H1 (cell line): Measurements from ENCODE around the gene DNAJB5. TPM values are rescaled to one million over a fixed set of nuclear protein-coding genes. Genes with fewer than 3 reads are reported as not detected.

Experiments used
- SUZ12 ChIP-seq: fragments of 200-600 bp; sonication (generic); IDR thresholded peaks from 2 replicates; pipeline ENCODE4 v1.6.1; 2012; ENCODE audit warnings: mild to moderate bottlenecking, inconsistent platforms, low read length, moderate library complexity, mixed read lengths
- polyA plus RNA-seq, 7 experiments: library from polyadenylated mRNA; depleted of rRNA in 3 of 7; stranded (reverse) in 5 of 7; unstranded in 2 of 7; fragments of >200 nt in 5 of 7; fragments of 200-250 nt in 2 of 7; gene quantifications; 1 replicate in 5 of 7; 2 replicates in 1 of 7; 4 replicates in 1 of 7; pipeline versions ENCODE4 v1.2.1 to v1.2.3, GENCODE V29; 2011 to 2013; ENCODE audit warnings: missing spikeins in 2 of 7, mixed read lengths in 2 of 7
- total RNA-seq: library from RNA; stranded (reverse); fragmentation: NEBNext Ultra II Directional; extraction: Animal tissue kit (Norgen Biotek cat#: 25700); gene quantifications from 2 replicates; pipeline ENCODE4 v1.2.1, GENCODE V29; 2021
- TF ChIP-seq, protein P1 (sequence below): fragments of 300-600 bp; sonication (generic); IDR thresholded peaks from 2 replicates; pipeline ENCODE4 v1.7.1; 2012; ENCODE audit warnings: low read length, moderate library complexity, mild to moderate bottlenecking, inconsistent platforms; ENCODE audit not compliant: insufficient replicate concordance

DNAJB5 gene
- total and polyA plus RNA-seq, 2 of the 8 experiments (the other 6 are each of a cell fraction or from before 2014, with no cell fraction given): 25.0 to 34.1 TPM

DNA sequence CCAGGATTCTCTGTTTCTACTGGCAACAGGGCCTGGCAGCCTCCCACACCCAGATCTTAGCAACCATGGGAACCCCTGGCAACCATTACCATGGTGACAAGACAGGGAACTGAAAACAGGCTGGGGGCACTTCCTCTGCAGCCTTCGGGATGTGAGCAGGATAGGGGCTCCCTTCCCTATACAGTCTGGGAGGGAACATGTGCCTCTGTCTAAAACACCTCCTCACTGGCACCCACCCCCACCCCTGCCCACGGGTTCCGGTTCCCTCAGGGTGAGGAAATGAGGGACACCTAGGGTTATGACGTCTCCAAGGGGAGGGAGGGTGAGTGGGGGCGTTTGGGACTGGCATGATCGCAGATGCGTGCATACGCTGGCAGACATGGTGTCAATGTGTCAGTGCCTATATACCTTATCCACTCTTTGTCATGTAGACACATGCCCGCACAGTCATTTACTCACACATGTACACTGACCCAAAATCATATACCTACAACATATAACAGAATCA lies 3.0 kb upstream of the DNAJB5 start (continued):
- TF ChIP-seq, protein P1, sequence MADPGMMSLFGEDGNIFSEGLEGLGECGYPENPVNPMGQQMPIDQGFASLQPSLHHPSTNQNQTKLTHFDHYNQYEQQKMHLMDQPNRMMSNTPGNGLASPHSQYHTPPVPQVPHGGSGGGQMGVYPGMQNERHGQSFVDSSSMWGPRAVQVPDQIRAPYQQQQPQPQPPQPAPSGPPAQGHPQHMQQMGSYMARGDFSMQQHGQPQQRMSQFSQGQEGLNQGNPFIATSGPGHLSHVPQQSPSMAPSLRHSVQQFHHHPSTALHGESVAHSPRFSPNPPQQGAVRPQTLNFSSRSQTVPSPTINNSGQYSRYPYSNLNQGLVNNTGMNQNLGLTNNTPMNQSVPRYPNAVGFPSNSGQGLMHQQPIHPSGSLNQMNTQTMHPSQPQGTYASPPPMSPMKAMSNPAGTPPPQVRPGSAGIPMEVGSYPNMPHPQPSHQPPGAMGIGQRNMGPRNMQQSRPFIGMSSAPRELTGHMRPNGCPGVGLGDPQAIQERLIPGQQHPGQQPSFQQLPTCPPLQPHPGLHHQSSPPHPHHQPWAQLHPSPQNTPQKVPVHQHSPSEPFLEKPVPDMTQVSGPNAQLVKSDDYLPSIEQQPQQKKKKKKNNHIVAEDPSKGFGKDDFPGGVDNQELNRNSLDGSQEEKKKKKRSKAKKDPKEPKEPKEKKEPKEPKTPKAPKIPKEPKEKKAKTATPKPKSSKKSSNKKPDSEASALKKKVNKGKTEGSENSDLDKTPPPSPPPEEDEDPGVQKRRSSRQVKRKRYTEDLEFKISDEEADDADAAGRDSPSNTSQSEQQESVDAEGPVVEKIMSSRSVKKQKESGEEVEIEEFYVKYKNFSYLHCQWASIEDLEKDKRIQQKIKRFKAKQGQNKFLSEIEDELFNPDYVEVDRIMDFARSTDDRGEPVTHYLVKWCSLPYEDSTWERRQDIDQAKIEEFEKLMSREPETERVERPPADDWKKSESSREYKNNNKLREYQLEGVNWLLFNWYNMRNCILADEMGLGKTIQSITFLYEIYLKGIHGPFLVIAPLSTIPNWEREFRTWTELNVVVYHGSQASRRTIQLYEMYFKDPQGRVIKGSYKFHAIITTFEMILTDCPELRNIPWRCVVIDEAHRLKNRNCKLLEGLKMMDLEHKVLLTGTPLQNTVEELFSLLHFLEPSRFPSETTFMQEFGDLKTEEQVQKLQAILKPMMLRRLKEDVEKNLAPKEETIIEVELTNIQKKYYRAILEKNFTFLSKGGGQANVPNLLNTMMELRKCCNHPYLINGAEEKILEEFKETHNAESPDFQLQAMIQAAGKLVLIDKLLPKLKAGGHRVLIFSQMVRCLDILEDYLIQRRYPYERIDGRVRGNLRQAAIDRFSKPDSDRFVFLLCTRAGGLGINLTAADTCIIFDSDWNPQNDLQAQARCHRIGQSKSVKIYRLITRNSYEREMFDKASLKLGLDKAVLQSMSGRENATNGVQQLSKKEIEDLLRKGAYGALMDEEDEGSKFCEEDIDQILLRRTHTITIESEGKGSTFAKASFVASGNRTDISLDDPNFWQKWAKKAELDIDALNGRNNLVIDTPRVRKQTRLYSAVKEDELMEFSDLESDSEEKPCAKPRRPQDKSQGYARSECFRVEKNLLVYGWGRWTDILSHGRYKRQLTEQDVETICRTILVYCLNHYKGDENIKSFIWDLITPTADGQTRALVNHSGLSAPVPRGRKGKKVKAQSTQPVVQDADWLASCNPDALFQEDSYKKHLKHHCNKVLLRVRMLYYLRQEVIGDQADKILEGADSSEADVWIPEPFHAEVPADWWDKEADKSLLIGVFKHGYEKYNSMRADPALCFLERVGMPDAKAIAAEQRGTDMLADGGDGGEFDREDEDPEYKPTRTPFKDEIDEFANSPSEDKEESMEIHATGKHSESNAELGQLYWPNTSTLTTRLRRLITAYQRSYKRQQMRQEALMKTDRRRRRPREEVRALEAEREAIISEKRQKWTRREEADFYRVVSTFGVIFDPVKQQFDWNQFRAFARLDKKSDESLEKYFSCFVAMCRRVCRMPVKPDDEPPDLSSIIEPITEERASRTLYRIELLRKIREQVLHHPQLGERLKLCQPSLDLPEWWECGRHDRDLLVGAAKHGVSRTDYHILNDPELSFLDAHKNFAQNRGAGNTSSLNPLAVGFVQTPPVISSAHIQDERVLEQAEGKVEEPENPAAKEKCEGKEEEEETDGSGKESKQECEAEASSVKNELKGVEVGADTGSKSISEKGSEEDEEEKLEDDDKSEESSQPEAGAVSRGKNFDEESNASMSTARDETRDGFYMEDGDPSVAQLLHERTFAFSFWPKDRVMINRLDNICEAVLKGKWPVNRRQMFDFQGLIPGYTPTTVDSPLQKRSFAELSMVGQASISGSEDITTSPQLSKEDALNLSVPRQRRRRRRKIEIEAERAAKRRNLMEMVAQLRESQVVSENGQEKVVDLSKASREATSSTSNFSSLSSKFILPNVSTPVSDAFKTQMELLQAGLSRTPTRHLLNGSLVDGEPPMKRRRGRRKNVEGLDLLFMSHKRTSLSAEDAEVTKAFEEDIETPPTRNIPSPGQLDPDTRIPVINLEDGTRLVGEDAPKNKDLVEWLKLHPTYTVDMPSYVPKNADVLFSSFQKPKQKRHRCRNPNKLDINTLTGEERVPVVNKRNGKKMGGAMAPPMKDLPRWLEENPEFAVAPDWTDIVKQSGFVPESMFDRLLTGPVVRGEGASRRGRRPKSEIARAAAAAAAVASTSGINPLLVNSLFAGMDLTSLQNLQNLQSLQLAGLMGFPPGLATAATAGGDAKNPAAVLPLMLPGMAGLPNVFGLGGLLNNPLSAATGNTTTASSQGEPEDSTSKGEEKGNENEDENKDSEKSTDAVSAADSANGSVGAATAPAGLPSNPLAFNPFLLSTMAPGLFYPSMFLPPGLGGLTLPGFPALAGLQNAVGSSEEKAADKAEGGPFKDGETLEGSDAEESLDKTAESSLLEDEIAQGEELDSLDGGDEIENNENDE: no peak
- no peak for TF ChIP-seq SUZ12
- TF ChIP-seq, all 59 proteins: peak for 0
